ENCODE measurements around the gene SDK2.

The SDK2 gene

GRCh38 chr17:73612031-73612472 is 32.2 kb downstream of the SDK2 start:
- no peak overlapping the region for H3K4me3 ChIP-seq (ENCODE audit: low read length)
- DNase-seq (ENCODE audit: low read depth): no peak
- TF ChIP-seq CTCF (conservative IDR thresholded peaks at IDR 0.05; ENCODE audit: low read length): no peak

GRCh38 chr17:73611630-73612029 is 32.6 kb downstream of the SDK2 start:
- DNase-seq (ENCODE audit: low read depth): no peak
- TF ChIP-seq CTCF (conservative IDR thresholded peaks at IDR 0.05; ENCODE audit: low read length): no peak
- H3K4me3 ChIP-seq (ENCODE audit: low read length): no peak overlapping the region

DNA sequence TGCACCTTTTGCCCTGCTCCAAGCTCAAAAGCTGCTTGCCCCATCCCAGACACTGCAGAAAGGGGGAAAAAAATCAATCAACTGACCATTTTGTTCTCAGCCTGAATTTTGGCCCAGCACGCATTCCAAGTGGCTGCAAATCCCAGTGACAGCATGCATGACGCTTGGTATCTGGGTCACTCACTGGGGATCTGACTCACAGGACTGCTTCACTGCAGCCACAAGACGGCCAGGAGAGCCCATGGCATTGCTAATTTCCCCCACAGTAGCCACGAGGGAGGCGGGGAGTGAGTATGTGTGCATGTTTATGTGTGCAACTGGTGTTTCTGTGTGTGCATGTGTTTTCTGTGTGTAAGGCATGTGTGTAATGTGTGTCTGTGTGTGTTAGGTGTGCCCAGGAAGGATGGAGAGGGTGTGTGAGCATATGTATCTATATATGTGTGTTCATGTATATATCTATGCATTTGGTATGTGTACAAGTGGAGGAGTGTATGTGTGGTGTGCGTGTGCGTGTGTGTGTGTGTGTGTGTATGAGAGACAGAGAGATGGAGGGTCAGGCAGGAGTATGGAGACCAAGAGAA is 33.8 kb downstream of the SDK2 start:
- H3K4me3 ChIP-seq (ENCODE audit: low read length): no peak overlapping the region
- TF ChIP-seq CTCF (conservative IDR thresholded peaks at IDR 0.05; ENCODE audit: low read length): no peak
- peak; percentile 5 for DNase-seq (ENCODE audit: low read depth)

- no peak for TF ChIP-seq CTCF (conservative IDR thresholded peaks at IDR 0.05; ENCODE audit: low read length)
- no peak for DNase-seq (ENCODE audit: low read depth)
- H3K4me3 ChIP-seq (ENCODE audit: low read length): no peak overlapping the region
Measured at GRCh38 chr17:73609758-73610157, 34.5 kb downstream of the SDK2 start.

GRCh38 chr17:73609060-73609459 is 35.2 kb downstream of the SDK2 start:
- no peak overlapping the region for H3K4me3 ChIP-seq (ENCODE audit: low read length)
- no peak for DNase-seq (ENCODE audit: low read depth)
- TF ChIP-seq CTCF (conservative IDR thresholded peaks at IDR 0.05; ENCODE audit: low read length): no peak

DNA sequence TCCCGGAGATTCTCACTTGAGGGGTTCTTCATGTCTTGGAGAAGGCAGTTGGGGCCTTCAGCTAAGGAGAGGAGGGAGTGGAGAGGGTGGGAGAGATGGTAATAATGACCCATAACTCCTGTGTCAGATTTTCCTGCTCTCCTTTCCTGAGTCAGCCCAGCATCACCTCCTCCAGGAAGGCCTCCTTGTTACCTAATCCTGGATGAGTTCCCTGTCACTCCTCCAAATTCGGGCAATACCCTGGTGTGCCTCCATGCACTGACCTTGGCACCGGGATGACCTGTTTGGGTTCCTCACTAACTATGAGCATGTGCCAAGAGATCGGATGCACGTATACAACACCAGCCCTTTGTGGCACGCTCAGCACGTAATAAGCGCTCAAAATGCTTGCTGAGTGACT is 38.8 kb downstream of the SDK2 start:
- TF ChIP-seq CTCF (conservative IDR thresholded peaks at IDR 0.05; ENCODE audit: low read length): no peak
- H3K4me3 ChIP-seq (ENCODE audit: low read length): no peak overlapping the region
- DNase-seq (ENCODE audit: low read depth): no peak

DNA sequence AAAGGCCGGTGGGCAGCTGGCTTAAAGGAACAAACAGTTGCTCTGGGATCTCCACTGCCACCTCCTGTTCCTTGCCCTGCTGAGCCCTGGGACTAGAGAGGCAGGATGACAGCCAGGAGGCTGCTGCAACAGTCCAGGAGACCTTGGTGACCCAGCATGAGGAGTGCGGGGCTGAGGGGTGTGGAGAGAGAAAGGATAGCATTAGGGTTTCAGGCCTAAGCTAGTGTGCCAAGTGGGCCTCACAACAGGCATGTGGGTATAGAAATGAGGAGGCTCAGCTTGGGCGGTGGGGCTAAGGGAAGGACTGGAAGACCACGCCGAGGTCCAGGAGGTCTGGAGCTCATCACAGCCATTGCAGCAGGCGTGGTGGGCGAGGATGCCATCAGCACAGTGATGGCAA is 39.8 kb downstream of the SDK2 start:
- DNase-seq (ENCODE audit: low read depth): no peak
- no peak for TF ChIP-seq CTCF (conservative IDR thresholded peaks at IDR 0.05; ENCODE audit: low read length)
- no peak overlapping the region for H3K4me3 ChIP-seq (ENCODE audit: low read length)
